ENCODE measurements around the gene OSBPL10.

Gene OSBPL10

GRCh38 chr3:31661286-31661685 lies 319.8 kb downstream of the OSBPL10 start:
- DNase-seq (ENCODE audit: low spot score), result no peak

- no peak for DNase-seq (ENCODE audit: low spot score)
These were observed 321.8 kb downstream of the OSBPL10 start for GRCh38 chr3:31659246-31659645.

- no peak for DNase-seq (ENCODE audit: low spot score)
These were observed 326.1 kb downstream of the OSBPL10 start for GRCh38 chr3:31654998-31655397.

- no peak for DNase-seq (ENCODE audit: low spot score)
These were observed 327.6 kb downstream of the OSBPL10 start for GRCh38 chr3:31653464-31653863.

GRCh38 chr3:31652296-31652695 lies 328.8 kb downstream of the OSBPL10 start:
- no peak for DNase-seq (ENCODE audit: low spot score)

GRCh38 chr3:31648286-31648968 lies 332.6 kb downstream of the OSBPL10 start:
- no peak for DNase-seq (ENCODE audit: low spot score)

- no peak for DNase-seq (ENCODE audit: low spot score)
These were observed 335.8 kb downstream of the OSBPL10 start for GRCh38 chr3:31645256-31645655.

GRCh38 chr3:31639828-31640227 lies 341.2 kb downstream of the OSBPL10 start:
- no peak for DNase-seq (ENCODE audit: low spot score)

GRCh38 chr3:31636694-31637442 lies 344.2 kb downstream of the OSBPL10 start:
- DNase-seq (ENCODE audit: low spot score), result no peak

GRCh38 chr3:31636049-31636448 lies 345.0 kb downstream of the OSBPL10 start:
- no peak for DNase-seq (ENCODE audit: low spot score)

- DNase-seq (ENCODE audit: low spot score), result no peak
These were observed 345.5 kb downstream of the OSBPL10 start for GRCh38 chr3:31635545-31635944.

- peak; percentile 18 for DNase-seq (ENCODE audit: low spot score)
These were observed 346.6 kb downstream of the OSBPL10 start for GRCh38 chr3:31634476-31634875.

- no peak for DNase-seq (ENCODE audit: low spot score)
These were observed 352.0 kb downstream of the OSBPL10 start for GRCh38 chr3:31629054-31629453.

GRCh38 chr3:31625358-31625757 lies 355.7 kb downstream of the OSBPL10 start:
- DNase-seq (ENCODE audit: low spot score), result no peak

- DNase-seq (ENCODE audit: low spot score), result no peak
These were observed 356.9 kb downstream of the OSBPL10 start for GRCh38 chr3:31624083-31624709.

GRCh38 chr3:31622636-31623288 lies 358.3 kb downstream of the OSBPL10 start:
- no peak for DNase-seq (ENCODE audit: low spot score)

- DNase-seq (ENCODE audit: low spot score), result no peak
These were observed 359.7 kb downstream of the OSBPL10 start for GRCh38 chr3:31621314-31621713.

GRCh38 chr3:31620656-31621055 lies 360.4 kb downstream of the OSBPL10 start:
- DNase-seq (ENCODE audit: low spot score), result no peak

- no peak for DNase-seq (ENCODE audit: low spot score)
These were observed 364.4 kb downstream of the OSBPL10 start for GRCh38 chr3:31616711-31617110.

- DNase-seq (ENCODE audit: low spot score), result no peak
These were observed 365.8 kb downstream of the OSBPL10 start for GRCh38 chr3:31615071-31615875.

GRCh38 chr3:31614162-31614921 lies 366.7 kb downstream of the OSBPL10 start:
- DNase-seq (ENCODE audit: low spot score), result no peak
